Measurements from ENCODE around the gene SRSF6.
"Not testable (repeated sequence)": the region's sequence is repeated elsewhere in the genome, so short reads cannot be mapped to it uniquely, and the experiment has no call there.

Gene SRSF6

DNA sequence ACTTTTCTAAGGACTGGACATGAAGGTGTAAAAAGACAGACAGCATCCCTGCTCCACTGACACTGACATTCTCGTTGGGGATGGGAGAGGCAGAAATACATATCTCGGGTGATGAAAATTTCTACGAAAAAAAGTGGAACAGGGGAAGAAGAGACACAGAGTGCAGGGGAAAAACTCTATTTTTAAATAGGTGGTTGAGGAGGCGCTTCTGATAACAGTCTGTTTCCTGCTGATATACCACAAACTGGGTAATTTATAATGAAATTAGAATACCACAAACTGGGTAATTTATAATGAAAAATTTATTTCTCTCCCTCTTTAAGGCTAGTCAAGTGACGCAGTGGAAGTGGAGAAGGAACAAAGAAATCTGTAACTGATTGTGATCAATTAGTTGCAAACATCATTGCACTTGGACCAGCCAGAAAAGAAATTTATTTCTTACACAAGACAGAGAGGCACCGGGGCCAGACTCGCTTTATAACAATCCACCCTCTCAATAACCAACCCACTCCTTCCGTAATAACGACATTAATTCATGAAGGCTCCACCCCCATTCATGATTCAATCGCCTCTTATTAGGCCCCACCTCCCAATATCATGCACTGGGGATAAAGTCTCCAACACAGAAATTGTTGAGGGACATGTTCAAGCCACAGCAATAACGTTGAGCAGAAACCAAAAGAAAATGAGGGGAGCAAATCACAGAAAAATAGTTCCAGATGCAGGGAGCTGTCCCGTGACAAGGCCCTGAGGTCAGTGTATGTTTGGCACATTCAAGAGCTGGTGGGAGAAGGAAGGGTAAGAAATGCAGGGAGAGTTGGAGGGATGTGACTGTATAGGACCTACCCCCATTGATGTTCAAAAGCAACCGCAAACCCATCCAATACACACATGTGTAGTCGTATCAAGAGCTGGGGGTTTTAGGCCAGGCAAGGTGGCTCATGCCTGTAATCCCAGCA, 6.6 kb upstream of the SRSF6 start:
- DNase-seq = no peak

DNA sequence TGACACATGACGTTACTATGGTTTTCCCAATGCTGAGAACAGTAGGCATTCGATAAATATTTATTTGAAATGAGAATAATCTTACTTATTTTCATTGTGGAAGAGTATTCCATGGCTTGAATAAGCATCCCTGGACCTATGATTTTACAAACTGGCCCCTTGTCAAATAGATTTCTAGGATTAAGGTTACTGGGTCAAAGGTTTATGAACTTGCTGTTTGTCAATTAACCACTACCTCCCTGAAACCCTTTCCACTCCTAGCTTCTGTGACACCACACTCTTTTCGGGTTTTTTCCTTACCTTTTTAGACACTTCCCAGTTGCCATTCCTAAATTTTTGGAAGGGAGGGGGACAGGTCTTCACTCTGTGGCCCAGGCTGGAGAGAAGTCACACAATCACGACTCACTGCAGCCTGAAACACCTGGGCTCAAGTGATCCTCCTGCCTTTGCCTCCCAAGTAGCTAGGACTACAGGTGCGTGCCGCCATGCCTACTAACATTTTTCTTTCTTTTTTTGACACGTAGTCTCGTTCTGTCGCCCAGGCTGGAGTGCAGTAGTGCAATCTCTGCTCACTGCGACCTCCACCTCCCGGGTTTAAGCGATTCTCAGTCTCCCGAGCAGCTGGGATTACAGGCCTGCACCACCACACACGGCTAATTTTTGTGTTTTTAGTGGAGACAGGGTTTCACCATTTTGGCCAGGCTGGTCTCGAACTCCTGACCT, 5.1 kb upstream of the SRSF6 start:
- no peak for DNase-seq

DNA sequence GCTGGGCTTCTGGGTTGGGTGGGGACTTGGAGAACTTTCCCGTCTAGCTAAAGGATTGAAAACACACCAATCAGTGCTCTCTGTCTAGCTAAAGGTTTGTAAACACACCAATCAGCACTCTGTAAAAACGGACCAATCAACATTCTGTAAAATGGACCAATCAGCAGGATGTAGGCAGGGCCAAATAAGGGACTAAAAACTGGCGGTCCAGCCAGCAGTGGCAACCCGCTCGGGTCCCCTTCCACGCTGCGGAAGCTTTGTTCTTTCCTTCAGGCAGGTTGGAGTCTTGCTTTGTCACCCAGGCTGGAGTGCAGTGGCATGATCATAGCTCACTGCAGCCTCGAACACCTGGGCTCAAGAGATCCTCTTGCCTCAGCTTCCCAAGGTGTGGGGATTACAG, 1.4 kb upstream of the SRSF6 start:
- not testable (repeated sequence) for DNase-seq

DNA sequence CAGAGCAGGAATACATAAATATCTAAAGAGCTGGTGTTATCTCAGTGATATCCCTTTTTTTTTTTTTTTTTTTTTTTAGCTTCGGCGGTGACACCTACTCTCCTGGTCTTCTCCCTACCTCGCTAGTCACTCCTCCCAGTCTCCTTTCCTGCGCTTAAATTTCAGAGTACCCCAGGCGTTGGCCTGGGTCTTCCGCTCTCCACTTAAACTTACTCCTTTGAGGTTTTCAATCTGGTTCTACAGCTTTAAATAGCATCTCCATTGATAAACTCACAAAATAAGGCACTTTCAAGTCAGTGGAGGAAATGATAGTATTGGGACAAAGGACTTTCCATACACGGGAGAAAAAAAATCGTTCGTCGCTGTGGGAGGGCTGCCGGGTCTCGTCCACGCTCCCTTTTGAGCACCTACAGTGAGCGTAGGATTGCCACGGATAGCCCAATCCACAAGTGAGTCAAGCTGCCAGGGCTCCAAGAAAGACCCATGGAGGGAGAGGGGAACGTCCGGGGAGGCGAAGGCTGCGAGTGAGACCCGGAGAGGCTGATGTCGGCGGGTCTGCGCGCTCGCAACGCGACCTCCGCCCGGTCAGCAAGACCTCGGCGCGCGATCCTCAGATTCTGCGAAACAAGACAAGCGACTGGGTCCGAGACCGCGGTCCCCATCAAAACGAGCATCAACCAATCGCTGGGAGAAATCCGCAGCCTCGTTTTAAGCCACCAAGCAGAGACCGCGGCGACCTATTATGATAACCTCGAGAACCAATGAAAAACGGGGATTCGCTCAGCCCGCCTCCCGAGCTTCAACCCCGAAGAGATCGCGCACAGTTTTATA, 672 bp upstream of the SRSF6 start:
- DNase-seq = peak; percentile 91

DNA sequence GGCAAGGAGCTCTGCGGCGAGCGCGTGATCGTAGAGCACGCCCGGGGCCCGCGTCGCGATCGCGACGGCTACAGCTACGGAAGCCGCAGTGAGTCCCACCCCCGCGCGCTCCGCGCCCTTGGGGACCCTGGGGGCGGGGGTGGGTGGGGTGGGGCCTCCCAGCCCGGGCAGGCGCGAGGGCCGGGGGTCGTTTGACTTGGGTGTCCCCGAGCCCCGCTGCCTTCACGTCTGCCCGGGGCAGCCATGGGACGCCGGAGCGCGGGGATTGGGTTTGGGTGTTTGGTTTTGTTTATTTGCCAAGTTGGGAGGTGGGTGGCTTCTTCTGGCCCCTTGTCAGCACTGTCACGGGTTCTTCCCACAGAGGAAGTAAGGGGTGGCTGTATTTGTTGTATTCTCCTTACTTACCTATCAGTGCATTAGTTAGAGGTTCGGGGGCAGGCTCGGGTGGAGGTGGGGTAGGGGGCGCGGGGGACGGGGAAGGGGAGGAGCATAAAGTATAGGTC, 777 bp downstream of the SRSF6 start:
- no peak for DNase-seq

DNA sequence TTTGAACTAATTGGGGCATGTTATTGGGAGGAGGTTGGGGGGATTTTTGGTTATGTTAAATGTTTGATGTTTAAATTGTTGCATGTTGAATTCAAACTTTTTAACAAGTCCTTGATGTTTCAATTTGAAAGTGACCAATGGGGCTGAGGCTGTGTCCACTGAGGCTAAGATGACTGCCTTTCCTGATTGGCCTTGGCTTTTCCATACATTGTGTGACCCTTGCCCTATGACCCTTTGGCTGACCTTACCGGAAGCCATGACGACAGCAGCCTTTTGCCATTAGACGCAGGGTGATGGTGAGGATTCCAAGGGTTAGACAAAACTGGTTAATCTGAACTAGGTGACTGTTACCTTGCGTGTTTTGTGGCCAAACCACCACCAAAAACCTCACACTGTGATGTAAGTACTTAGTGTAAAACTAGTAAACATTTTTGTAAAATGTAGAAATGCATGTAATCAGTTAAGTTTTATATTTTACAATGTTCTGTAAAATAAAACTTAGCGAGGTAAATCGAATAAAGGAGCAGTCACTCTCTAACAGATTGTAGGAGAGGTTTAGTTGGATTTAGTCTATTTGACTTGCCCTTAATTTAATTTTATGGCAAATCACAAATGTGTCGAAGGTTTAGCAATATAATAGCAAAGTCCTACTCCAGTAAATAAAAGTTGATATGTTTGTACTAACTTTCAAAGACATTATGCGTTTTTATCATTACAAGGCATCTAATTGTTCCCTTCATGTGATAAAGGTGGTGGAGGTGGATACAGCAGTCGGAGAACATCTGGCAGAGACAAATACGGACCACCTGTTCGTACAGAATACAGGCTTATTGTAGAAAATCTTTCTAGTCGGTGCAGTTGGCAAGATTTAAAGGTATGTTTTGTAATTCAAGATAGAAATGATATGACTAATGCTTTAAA, 1.6 kb downstream of the SRSF6 start:
- peak; percentile 46 for DNase-seq

DNA sequence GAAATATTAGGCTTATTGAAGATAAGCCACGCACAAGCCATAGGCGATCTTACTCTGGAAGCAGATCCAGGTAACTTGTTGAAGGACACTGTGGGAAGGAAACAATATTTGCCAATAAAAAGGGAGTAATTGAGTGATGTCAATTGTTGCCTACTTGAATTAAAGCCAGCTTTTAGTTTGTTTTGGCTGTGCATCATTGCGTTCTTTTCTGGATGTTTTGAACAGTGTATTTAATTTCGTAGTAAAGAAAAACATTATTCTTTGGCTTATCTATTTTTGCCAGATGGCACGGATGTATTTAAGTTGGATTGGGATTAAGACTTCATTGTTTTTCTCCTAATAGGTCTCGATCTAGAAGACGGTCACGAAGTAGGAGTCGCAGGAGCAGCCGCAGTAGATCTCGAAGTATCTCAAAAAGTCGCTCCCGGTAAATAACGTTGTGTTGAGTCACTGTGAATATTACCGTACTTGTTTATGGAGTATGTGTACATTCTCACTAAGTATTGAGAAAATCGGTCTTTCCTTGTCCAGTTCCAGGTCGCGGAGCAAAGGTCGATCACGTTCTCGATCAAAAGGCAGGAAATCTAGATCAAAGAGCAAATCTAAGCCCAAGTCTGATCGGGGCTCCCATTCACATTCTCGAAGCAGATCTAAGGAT, 2.6 kb downstream of the SRSF6 start:
- DNase-seq = no peak

DNA sequence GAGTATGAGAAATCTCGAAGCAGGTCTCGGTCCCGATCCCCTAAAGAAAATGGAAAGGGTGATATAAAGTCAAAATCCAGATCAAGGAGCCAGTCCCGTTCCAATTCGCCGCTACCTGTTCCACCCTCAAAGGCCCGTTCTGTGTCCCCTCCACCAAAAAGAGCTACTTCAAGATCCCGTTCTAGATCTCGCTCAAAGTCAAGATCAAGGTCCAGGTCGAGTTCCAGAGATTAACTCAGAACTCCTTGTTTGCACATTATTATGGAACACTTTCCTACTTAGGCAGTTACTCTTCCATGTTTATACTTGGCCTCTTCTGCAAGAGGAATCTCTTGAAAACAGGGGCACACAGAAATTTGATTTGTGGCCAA, 3.1 kb downstream of the SRSF6 start:
- no peak for DNase-seq

DNA sequence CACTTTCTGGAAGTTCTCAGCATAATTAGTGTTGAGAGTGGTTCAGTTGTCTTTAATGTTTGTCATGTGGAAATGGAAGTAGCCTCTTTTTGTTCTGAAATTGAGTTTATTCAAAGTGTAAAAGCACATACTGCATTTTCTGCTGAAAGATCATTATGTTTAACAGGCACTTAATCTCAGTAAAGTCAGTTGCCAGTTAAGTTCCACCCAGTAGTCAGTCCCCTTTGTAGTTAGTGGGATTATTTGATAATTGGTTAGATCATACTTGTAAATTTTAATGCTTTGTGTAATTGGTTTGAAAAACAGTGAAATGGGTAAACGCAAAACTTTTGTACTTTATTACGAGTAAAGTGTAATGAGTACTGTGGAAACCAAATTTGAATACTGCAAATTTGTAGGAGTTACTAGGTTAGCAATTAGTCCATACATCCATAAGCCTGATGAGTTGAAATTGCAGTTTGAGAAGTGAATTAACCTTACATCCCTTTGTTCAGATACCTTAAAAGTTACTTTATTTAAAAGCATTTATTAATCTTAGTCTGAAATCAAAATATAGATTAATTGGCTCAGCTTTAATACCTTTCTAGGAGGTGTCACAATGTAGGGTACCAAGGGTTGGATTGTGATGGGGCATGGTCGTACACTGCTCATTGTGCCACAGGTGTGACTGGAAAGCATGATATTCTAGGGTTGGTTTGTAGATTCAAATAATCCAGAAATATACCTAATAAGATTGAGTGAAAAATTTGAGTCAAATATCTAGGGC, 4.4 kb downstream of the SRSF6 start:
- DNase-seq = no peak

DNA sequence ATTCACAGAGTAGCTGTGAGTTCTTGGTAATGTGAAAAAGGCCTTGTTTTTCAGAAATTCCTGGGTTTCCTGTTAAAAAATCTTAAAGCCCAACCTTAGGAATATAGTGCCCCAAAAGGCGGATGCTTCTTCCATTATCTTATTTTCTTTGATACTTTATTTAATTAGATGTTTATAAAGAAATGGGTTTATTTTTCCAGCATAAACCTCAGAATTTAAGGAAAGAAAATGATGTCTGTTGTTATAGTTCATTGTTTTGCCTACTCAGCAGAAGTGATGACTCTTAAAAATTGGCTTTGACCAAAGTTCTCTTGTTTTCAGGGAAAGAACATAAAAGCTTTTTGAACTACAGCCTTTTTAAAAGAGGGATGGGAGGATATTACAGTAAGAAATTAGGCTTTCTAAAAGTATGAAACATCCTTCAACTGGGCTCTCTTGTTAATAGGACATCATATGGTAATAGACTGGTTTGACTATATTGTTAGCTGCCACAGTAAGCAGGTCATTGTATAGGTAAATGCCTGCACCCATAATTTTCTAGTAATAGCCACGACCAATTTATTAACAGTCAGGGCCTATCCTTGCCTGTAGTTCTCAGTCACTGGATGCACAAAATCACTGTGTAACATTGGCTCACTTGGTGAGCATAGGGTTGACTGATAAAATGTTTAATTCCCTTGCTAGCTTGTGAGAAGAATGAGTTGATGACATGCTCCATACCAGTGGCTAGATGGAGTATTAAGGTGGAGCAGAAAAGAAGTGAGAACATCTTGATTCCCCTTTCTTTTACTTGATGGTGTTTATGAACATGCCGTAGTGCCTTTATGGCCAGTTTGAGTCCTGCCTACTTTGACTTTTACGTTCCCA, 5.2 kb downstream of the SRSF6 start:
- DNase-seq = no peak

DNA sequence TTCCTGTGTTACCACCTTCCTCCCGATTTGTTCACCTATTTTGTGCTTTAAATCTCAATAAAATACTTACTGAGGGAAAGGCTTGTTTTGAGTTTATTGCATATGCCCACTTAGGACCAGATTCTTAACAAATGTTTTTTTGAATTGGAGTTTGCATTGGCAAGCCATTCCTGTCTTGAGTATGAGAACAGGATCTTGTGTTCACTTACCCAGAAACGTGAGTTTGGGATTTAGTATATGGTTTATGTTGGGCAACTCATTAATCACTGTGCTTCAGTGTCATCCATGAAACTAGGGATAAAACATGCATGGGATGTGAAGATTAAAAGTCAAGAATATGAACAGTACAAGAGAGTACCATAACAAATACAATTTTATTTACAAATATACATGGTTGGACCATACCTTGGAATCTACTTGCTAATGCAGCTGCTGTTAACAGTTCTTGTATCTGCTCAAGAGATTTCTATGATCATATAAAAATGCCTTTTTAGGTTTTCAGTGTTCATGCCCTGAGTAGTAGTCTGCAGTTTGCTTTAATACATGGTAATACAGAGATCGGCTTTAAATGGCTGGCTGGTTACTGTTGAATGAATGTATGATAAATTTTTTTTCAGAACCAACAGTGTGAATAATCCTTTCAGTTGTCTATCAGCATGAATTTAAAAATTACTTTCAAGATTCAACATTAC, 6.0 kb downstream of the SRSF6 start:
- DNase-seq = no peak

DNA sequence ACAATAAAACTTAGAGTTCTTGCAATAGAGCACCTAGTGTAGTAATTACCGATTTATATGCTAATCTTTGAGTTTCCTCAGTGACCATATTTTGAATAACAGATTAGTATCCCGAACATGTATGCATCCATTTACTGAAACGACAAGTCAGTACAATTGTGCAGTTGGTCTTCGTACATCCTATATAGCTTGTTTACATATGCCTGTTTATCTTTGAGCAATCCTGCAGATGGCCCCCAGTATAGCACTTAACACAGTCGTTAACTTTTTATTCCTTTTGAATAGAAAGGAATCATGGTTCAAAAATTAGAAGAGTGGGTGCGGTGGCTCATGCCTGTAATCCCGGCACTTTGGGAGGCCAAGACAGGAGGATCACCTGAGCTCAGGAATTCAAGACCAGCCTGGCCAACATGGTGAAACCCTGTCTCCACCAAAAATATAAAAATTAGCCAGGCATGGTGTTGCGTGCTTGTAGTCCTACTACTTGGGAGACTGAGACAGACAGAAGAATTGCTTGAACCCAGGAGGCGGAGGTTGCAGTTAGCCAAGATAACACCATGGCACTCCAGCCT, 6.6 kb downstream of the SRSF6 start:
- DNase-seq = no peak

DNA sequence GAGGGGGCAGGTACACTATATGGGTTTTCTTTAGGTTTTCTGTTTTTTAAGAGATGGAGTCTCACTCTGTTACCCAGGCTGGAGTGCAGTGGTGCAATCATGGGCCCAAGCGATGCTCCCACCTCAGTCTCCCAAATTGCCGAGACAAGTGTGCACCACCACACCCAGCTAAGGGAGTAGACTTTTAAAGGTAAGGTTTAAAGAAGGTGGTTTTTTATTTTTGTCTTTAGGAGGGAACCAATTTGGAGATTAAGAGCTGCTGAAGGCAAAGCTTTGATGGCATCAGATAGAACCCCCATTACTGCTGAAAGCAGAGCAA, 7.9 kb downstream of the SRSF6 start:
- DNase-seq = no peak

DNA sequence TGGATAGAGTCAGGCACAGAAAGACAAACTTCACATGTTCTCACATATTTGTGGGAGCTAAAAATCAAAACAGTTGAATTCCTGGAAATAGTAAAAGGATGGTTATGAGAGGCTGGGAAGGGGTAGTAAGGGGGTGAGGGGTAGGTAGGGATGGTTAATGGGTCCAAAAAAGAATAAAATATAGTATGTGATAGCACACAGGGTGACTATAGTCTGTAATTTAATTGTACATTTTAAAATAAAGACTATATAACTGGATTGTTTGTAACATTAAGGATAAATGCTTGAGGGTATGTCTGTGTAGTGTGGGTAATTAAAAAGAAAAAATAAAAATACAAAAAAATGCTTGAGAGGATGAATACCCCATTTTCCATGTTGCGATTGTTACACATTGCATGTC, 9.9 kb downstream of the SRSF6 start:
- no peak for DNase-seq

DNA sequence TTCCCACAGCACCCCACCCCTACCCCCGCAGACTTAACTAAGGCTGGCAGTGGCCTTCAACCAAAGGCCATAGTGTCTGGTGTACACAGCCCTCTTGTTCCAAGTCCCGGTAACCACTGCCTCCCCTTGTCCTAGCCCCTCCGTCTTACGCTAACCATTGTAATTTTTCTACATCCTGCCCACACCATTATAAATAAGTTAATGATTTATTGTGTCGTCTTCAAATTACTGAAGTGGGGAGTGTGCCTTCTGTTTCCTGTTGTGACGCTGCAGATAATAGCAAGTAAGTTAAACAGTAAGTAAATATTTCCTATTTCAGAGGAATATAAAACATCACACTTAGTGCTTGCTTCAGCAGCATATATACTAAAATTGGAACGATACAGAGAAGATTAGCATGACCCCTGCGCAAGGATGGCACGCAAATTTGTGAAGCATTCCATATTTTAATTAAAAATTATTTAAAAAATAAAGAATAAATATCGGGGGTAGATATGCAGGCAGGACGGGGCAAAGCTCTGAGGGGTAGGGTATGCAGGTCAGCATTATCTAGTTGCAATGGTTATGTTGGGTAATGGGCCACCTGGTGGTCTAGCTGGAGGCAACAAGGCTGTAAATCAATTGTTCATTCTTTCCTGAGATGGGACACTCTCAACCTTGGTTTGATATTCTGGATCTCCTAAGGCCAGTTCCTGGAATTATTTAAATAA, 15.1 kb downstream of the SRSF6 start:
- no peak for DNase-seq

DNA sequence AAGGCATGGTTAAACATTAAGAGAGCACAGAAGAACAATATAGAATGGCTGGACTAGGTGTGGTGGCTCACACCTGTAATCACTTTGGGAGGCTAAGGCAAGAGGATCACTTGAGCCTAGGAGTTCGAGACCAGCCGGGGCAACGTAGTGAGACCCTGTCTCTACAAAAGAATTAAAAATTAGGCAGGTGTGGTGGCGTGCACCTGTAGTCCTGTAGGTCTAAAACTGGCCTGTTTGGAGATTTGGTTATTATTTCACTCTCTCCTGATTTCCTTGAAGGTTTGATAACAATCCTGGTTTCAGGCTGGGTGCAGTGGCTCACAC, 15.6 kb downstream of the SRSF6 start:
- DNase-seq = no peak

DNA sequence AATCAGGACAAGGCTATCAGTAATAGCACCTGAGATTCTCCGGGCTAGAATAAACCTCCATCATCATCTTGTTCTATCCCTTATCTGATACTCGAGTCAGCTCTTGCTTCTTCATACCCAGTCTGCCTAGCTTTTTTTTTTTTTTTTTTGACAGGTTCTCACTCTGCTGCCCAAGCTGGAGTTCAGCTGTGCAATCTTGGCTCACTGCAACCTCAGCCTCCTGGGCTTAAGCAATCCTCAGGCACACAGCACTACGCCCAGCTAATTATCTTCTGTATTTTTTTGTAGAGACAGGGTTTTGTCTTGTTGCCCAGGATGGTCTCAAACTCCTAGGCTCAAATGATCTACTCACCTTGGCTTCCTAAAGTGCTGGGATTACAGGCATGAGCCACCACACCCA, 19.5 kb downstream of the SRSF6 start:
- no peak for DNase-seq

DNA sequence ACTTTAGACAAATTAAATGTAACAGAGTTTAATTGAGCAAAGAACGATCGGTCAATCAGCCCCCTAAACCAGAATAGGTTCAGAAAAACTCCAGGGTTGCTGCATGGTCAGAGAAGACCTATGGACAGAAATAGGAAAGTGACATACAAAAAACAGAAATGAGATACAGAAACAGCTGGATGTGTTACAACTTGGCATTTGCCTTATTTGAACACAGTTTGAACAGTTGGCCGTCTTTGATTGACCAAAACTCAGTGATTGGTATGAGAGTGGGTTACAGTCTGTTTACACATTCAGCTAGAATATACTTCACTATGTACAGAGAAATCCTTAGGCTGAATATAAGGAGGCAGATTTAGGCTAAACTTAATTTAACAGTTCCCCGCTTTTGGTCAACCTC, 19.9 kb downstream of the SRSF6 start:
- DNase-seq = no peak
